Mucosa of rectum (tissue), 2 donors: ENCODE results near the gene TBC1D2.

Experiments
- H3K27ac ChIP-seq, 2 donors: one replicate each; pipeline ENCODE4 v1.7.0; 2013; ENCODE audit warnings: inconsistent platforms in 2 of 2, low read depth in 2 of 2, low read length in 2 of 2
- H3K27me3 ChIP-seq, 2 donors: one replicate each; pipeline ENCODE4 v1.7.0; 2013; ENCODE audit warnings: low read length in 2 of 2; ENCODE audit not compliant: control insufficient read depth in 2 of 2, insufficient read depth in 2 of 2
- H3K36me3 ChIP-seq, 2 donors: one replicate each; pipeline ENCODE4 v1.7.0; 2013; ENCODE audit warnings: low read length in 2 of 2; ENCODE audit not compliant: control insufficient read depth in 2 of 2, insufficient read depth in 2 of 2
- H3K4me1 ChIP-seq, 2 donors: one replicate each; pipeline ENCODE4 v1.7.0; 2013; ENCODE audit warnings: low read length in 2 of 2, mild to moderate bottlenecking in 1 of 2; ENCODE audit not compliant: control insufficient read depth in 2 of 2, insufficient read depth in 2 of 2
- H3K4me3 ChIP-seq, 2 donors: one replicate each; pipeline ENCODE4 v1.7.0; 2013; ENCODE audit warnings: low read length in 2 of 2
- H3K9ac ChIP-seq, 2 donors: one replicate each; pipeline ENCODE4 v1.7.0; 2013; ENCODE audit warnings: low read length in 2 of 2, low read depth in 1 of 2, mild to moderate bottlenecking in 1 of 2
- H3K9me3 ChIP-seq, 2 donors: one replicate each; pipeline ENCODE4 v1.7.0; 2013; ENCODE audit warnings: low read length in 2 of 2; ENCODE audit not compliant: control insufficient read depth in 2 of 2
- donor health status: healthy.
- donor health status: Normal muscosa, but diverticular disease.

TBC1D2 gene

DNA sequence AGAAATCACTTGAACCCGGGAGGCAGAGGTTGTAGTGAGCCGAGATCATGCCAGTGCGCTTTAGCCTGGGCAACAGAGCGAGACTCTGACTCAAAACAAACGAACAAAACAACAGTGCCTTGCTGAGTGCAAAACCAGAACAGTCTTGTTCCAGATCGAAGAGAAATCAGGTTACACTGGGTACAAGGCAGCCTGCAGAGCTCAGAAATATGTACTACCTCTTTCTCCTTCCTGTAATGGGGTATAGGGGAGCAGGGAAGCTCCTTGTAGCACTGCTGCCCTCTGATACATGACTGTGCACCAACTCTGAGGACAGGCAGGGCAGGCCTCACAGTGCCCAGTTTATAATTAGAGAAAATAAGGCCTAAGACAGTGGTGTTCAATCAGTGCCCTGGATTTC, 24.7 kb downstream of the TBC1D2 start:
- Histone ChIP-seq H3K9me3 (no peaks in the 10 kb centered on the region), H3K36me3 (peaks cover 17 to 34% of the 10 kb centered on the region in 2 donors), H3K4me1 (peaks cover 16 to 41% of the 10 kb centered on the region in 2 donors), H3K9ac (peak overlapping the region in 1 of 2 donors; percentile 23), H3K4me3 (no peak overlapping the region), H3K27ac (peak overlapping the region; percentile 61 to 69), H3K27me3 (no peaks in the 10 kb centered on the region)

DNA sequence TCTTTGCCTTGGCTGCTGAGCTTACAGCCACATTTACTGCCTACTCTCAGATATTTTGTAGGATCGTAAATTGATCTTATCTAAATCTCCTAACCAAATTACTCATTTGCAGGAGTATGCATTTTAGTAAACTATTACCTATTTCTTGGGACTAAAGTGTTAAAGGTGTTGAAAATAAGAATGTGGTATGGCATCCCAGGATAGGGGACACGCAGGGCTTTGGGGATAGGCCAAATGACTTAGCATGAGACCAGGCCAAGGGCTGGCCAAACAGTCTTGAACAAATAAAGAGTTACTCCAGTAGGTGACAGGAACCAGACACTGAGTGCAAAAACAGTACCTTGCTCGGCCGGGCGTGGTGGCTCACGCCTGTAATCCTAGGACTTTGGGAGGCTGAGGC, 25.1 kb downstream of the TBC1D2 start:
- Histone ChIP-seq H3K9ac (no peak overlapping the region), H3K4me1 (peaks cover 20 to 46% of the 10 kb centered on the region in 2 donors), H3K36me3 (peaks cover 17 to 37% of the 10 kb centered on the region in 2 donors), H3K4me3 (no peak overlapping the region), H3K27me3 (no peaks in the 10 kb centered on the region), H3K27ac (peak overlapping the region; percentile 61 to 69), H3K9me3 (no peaks in the 10 kb centered on the region)

DNA sequence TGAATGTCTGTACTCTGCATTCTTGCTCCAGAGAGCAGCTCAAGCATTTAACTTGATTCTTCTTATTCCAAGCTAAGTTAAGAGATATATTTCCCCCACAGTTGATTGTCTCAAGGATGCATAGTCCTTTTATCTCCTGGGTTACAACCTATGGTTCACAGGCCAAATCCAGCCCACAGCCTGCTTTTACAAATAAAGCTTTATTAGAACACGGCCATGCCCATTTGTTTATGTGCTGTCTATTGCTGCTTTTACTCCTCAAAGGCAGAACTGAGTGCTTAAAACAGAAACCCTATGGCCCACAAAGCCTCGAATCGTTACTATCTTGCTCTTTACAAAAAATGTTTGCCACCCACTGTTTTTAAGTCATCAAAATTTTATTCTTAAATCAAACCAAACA, 25.8 kb downstream of the TBC1D2 start:
- Histone ChIP-seq H3K36me3 (peaks cover 17 to 37% of the 10 kb centered on the region in 2 donors), H3K4me3 (no peak overlapping the region), H3K9me3 (no peaks in the 10 kb centered on the region), H3K9ac (no peak overlapping the region), H3K4me1 (peaks cover 20 to 45% of the 10 kb centered on the region in 2 donors), H3K27ac (no peak overlapping the region), H3K27me3 (no peaks in the 10 kb centered on the region)

DNA sequence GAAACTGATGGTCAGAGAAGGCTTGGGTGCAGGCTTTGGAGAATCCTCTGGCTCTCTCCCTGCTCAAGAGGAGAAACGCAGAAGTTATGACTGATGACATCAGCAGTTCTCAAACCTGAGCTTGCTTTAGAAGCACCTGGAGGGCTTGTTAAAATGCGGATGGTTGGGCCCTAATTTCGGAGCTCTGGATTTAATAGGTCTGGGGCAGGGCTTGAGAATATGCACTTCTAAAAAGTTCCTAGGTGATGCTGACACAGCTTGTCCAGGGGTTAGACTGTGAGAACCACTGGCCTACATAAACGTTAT, 26.4 kb downstream of the TBC1D2 start:
- H3K9me3 ChIP-seq, result no peaks in the 10 kb centered on the region
- H3K27ac ChIP-seq, result no peak overlapping the region
- no peak overlapping the region for H3K9ac ChIP-seq
- H3K36me3 ChIP-seq, result peaks cover 17 to 37% of the 10 kb centered on the region in 2 donors
- no peaks in the 10 kb centered on the region for H3K27me3 ChIP-seq
- peaks cover 20 to 43% of the 10 kb centered on the region in 2 donors for H3K4me1 ChIP-seq
- H3K4me3 ChIP-seq, result no peak overlapping the region

DNA sequence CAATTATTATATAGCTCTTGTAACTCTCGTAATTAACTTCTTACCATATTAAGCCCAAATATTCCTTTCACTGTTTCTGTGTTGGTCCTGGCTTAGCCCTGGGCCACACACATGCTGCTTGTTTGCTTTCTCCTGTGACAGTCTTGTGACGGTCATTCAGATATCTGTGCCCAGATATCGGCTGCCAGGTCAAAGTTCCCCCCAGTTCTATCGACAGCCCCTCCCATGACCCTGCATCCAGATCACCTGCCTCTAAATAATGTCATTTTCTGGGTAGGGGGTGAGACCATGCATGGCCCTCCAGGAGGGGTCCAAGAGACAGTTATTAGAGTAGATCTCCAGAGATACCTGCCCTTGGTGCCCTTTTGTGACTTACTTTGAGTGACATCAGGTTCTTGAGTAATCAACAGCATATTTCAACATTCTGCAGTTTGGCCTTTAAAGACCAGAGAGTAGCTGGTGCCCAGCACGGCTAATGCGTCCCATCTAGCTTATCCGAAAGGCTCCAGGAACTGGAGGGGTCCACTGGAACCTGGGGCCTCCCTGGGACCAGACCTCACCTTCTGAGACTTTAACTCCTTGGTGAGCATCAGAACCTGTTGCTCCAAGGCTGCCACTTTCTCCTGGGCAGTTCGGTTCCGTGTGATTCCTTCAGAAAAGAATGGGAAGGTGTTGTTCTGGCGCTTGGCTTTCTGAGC, 26.9 kb downstream of the TBC1D2 start:
- peaks cover 14 to 32% of the 10 kb centered on the region in 2 donors for H3K36me3 ChIP-seq
- no peak overlapping the region for H3K9ac ChIP-seq
- H3K4me3 ChIP-seq, result no peak overlapping the region
- no peak overlapping the region for H3K27ac ChIP-seq
- H3K9me3 ChIP-seq, result no peaks in the 10 kb centered on the region
- H3K27me3 ChIP-seq, result no peaks in the 10 kb centered on the region
- peaks cover 20 to 43% of the 10 kb centered on the region in 2 donors for H3K4me1 ChIP-seq

DNA sequence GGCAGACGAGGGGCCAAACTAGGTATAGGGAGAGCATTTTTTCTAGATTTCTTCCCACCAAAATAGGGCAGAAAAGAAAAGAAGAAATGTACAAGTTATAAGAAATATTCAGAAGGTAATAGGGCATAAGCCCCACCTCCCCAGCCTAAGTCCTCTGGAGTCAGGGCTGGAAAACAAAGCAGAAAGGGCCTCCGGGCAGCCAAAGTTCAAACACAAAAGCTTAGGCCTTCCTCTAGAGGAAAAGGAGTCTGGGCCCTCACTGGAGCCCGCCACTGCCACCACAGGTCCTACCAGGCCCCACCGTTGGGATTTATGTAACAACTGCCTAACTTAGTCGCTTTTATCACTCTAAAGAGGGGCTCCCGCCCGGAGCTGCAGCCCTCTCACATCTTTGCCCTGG, 27.6 kb downstream of the TBC1D2 start:
- H3K9me3 ChIP-seq, result no peaks in the 10 kb centered on the region
- H3K27me3 ChIP-seq, result no peaks in the 10 kb centered on the region
- no peak overlapping the region for H3K9ac ChIP-seq
- no peak overlapping the region for H3K27ac ChIP-seq
- no peak overlapping the region for H3K4me3 ChIP-seq
- peaks cover 24 to 43% of the 10 kb centered on the region in 2 donors for H3K4me1 ChIP-seq
- peaks cover 13 to 31% of the 10 kb centered on the region in 2 donors for H3K36me3 ChIP-seq

DNA sequence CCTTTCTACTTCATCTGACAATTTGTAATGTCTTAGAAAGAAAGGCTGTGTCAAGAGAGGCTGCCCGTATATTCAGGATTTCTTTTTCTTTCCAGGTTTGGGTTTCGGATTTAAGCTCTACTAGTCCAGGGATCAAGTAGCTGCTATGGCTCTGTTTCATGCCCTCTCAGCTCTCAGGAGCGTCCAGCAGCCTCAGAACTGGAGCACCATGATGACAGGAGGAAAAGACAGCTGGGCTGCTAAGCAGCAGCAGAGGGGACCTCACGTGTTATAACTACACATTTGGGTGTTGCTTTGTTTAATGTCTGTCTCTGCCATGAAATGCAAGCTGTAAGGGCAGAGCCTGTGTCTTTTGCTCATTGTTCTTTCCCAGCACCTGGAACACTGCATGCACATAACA, 28.5 kb downstream of the TBC1D2 start:
- H3K4me3 ChIP-seq, result no peak overlapping the region
- H3K4me1 ChIP-seq, result peaks cover 24 to 40% of the 10 kb centered on the region in 2 donors
- peaks cover 14 to 24% of the 10 kb centered on the region in 2 donors for H3K36me3 ChIP-seq
- no peaks in the 10 kb centered on the region for H3K27me3 ChIP-seq
- H3K27ac ChIP-seq, result no peak overlapping the region
- H3K9me3 ChIP-seq, result no peaks in the 10 kb centered on the region
- H3K9ac ChIP-seq, result no peak overlapping the region

DNA sequence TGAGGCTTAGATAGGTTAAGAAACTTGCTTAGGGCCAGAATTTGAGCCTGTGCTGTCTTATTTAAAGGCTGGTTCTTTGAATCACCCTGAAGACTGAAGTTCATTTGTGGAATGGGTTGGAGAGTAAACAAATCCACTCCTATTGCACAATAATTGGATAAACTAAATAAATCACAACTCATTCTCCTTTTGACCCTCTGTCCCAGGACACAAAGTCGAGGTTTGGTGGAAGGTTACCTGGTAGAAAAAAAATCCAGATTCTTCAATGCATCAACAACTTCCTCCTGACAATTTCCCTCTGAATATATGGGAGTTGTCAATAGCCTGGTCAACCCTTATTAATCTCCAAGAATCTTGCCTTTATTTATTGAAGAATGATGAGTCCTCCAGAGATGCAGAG, 28.9 kb downstream of the TBC1D2 start:
- H3K27me3 ChIP-seq, result no peaks in the 10 kb centered on the region
- no peaks in the 10 kb centered on the region for H3K9me3 ChIP-seq
- H3K4me1 ChIP-seq, result peaks cover 24 to 36% of the 10 kb centered on the region in 2 donors
- no peak overlapping the region for H3K4me3 ChIP-seq
- no peak overlapping the region for H3K9ac ChIP-seq
- H3K27ac ChIP-seq, result no peak overlapping the region
- H3K36me3 ChIP-seq, result peaks cover 14 to 21% of the 10 kb centered on the region in 2 donors

DNA sequence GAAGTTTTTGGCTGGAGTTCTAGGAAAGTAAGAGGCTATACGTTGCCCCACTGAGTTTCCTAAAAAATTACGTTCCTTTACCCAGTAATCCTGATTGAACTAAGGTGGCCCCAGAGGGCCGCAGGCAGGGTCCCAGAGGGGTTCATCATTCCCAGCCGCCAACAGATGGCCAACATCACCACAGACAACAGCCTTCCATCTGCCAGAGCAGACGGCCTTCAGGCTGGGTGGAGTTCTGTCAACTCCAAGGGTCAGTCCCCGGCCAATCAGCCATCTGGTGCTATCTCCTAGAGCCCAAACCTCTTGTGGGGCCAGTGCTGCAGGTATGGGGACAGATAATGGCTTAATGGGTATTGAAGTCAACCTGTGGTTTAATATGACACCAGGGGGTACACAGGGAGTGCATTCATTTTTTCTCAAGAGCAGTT, 30.4 kb downstream of the TBC1D2 start:
- no peak overlapping the region for H3K9ac ChIP-seq
- H3K27me3 ChIP-seq, result no peaks in the 10 kb centered on the region
- H3K36me3 ChIP-seq, result peaks cover 24 to 34% of the 10 kb centered on the region in 2 donors
- no peaks in the 10 kb centered on the region for H3K9me3 ChIP-seq
- no peak overlapping the region for H3K4me3 ChIP-seq
- H3K27ac ChIP-seq, result no peak overlapping the region
- H3K4me1 ChIP-seq, result peaks cover 16 to 27% of the 10 kb centered on the region in 2 donors

DNA sequence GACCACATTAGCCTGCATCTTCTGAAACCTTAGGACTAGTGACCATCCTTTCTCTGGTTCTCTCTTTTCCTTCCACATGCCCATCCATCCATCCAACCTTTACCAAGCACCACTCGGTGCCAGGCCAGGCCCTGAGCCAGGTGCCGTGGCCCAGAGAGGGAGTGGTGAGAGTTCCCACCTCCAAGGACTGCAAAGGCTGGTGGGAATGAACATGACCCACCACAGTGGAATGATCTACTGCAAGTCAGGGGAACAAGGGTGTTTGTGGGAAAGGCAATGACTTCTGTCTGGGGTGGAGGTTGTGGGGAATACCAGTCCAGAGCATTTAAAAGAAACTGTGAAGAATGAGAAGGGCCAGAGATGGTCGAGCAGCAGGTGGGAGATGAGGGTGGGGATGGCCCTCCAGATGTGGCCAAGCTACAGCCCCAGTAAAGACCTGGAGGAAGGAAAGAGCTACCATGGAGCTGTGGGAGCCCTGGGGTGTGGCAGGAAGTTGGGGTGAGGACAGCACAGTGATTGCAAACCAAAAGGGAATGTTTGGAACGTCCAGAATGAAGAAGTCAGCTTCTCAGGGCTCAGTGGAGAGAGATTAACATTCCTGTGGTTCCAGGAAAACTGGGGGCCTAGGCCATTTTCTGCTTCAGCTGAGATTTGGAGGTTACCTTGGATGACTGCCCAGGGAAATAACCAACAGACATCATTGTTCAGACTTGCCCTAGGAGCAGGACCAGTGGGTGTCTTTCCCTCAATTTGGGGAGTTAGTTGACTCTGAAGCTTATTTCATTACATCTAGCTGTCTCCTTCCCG, 32.4 kb downstream of the TBC1D2 start:
- H3K36me3 ChIP-seq, result peaks cover 24 to 37% of the 10 kb centered on the region in 2 donors
- no peak overlapping the region for H3K9ac ChIP-seq
- no peak overlapping the region for H3K4me3 ChIP-seq
- no peak overlapping the region for H3K27ac ChIP-seq
- no peaks in the 10 kb centered on the region for H3K9me3 ChIP-seq
- no peaks in the 10 kb centered on the region for H3K27me3 ChIP-seq
- H3K4me1 ChIP-seq, result peaks cover 16 to 20% of the 10 kb centered on the region in 2 donors
